ENCODE measurements around the gene BRSK2.

GRCh38 chr11:1502168-1502953, 112.6 kb downstream of the BRSK2 start:
- TF ChIP-seq POLR2A (IDR thresholded peaks at IDR 0.05) (no peak), EP300 (IDR thresholded peaks at IDR 0.05) (no peak)
- TF ChIP-seq, protein P1, sequence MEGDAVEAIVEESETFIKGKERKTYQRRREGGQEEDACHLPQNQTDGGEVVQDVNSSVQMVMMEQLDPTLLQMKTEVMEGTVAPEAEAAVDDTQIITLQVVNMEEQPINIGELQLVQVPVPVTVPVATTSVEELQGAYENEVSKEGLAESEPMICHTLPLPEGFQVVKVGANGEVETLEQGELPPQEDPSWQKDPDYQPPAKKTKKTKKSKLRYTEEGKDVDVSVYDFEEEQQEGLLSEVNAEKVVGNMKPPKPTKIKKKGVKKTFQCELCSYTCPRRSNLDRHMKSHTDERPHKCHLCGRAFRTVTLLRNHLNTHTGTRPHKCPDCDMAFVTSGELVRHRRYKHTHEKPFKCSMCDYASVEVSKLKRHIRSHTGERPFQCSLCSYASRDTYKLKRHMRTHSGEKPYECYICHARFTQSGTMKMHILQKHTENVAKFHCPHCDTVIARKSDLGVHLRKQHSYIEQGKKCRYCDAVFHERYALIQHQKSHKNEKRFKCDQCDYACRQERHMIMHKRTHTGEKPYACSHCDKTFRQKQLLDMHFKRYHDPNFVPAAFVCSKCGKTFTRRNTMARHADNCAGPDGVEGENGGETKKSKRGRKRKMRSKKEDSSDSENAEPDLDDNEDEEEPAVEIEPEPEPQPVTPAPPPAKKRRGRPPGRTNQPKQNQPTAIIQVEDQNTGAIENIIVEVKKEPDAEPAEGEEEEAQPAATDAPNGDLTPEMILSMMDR (IDR thresholded peaks at IDR 0.05): no peak

Data from upper lobe of left lung (tissue), 4 donors.